HG03097 (cell line): ENCODE data around the gene CBLC.

Experiments
- ATAC-seq: cut with Tn5 transposase; IDR thresholded peaks from one replicate; pipeline ENCODE4 v1.9.1; 2021; ENCODE audit not compliant: unreplicated experiment, low FRiP score

The CBLC gene, protein sequence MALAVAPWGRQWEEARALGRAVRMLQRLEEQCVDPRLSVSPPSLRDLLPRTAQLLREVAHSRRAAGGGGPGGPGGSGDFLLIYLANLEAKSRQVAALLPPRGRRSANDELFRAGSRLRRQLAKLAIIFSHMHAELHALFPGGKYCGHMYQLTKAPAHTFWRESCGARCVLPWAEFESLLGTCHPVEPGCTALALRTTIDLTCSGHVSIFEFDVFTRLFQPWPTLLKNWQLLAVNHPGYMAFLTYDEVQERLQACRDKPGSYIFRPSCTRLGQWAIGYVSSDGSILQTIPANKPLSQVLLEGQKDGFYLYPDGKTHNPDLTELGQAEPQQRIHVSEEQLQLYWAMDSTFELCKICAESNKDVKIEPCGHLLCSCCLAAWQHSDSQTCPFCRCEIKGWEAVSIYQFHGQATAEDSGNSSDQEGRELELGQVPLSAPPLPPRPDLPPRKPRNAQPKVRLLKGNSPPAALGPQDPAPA

DNA sequence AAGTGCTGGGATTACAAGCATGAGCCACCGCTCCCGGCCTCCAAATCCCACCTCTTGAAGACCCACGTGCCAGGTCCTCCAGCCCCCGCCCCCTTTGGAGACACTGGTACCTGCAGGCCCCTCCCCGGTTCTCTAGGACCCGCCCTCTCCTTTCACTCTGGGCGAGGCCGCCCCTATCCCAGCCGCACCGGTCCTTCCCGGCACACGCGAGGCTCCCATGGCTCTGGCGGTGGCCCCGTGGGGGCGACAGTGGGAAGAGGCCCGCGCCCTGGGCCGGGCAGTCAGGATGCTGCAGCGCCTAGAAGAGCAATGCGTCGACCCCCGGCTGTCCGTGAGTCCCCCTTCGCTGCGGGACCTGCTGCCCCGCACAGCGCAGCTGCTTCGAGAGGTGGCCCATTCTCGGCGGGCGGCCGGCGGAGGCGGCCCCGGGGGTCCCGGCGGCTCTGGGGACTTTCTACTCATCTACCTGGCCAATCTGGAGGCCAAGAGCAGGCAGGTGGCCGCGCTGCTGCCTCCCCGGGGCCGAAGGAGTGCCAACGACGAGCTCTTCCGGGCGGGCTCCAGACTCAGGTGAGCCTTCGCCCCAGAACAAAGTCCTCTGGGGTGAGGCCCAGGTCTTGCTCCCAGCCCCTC is at the start of gene CBLC:
Gene CBLC, plus strand, starts transcription at position 176 of the 633 bp plus-strand sequence. Its CDS starts 42 bp downstream, at position 218.
- ATAC-seq = no peak

DNA sequence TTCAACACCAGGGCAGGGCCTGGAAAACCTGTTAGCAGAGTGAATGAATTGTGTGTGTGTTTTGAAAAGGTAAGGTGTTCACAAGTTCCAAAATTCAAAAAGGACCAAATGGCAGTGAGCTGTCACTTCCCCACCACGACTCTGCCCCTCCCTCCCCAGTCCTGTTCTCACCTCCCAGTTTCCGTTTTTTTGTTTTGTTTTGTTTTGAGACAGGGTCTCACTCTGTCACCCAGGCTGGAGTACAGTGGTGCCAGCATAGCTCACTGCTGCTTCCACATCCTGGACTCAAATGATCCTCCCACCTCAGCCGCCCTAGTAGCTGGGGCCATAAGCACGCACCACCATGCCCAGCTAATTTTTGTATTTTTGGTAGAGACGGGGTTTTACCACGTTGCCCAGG is 49.5 kb upstream of the CBLC start:
- no peak for ATAC-seq

DNA sequence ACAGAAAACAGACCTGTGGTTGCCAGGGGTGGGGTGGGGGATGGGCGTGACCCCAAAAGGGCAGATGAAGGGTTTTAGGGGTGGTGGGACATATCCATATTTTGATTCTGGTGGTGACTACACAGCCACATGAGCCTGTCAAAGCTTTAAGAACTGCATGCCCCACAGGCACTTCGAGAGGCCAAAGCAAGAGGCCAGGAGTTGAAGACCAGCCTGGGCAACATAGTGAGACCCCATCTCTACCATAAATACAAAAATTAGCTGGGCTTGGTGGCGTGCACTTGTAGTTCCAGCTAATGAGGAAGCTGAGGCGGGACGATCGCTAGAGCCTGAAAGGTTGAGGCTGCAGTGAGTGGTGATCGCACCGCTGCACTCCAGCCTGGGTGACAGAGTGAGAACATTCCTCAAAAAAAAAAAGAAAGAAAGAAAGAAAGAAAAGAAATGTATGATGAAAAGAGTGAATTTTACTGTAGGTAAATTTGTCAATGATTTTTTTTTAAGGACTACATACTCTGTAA is 48.1 kb upstream of the CBLC start:
- no peak for ATAC-seq

DNA sequence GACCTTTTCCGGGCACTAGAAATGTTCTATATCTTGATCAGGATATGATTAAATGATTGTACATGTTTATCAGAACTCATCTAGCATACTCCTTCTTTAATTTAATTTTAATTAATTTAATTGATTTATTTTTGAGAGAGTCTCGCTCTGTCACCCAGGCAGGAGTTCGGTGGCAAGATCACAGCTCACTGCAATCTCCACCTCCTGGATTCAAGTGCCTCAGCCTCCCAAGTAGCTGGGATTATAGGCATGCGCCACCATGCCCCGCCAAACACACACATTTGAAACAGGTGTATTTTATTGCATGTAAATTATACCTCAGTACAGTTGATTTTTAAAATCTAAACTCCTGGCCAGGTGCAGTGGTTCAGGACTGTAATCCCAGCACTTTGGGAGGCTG is 46.6 kb upstream of the CBLC start:
- no peak for ATAC-seq

DNA sequence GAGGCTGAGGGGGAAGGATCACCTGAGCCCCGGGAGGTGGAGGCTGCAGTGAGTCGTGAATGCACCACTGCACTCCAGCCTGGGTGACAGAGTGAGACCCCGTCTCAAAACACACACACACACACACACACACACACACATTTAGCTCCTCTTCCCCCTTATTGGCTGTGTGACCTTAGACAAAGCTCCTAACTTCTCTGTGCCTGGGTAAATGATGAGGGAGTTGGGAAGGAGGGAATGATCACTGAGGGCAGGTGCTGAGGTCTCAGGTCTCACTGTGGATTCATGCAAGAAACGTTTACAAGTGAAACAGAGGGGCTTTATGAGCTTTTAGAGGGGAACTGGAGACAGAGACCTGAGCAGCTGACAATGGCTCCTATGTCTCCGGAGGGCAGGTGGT is 46.1 kb upstream of the CBLC start:
- no peak for ATAC-seq

DNA sequence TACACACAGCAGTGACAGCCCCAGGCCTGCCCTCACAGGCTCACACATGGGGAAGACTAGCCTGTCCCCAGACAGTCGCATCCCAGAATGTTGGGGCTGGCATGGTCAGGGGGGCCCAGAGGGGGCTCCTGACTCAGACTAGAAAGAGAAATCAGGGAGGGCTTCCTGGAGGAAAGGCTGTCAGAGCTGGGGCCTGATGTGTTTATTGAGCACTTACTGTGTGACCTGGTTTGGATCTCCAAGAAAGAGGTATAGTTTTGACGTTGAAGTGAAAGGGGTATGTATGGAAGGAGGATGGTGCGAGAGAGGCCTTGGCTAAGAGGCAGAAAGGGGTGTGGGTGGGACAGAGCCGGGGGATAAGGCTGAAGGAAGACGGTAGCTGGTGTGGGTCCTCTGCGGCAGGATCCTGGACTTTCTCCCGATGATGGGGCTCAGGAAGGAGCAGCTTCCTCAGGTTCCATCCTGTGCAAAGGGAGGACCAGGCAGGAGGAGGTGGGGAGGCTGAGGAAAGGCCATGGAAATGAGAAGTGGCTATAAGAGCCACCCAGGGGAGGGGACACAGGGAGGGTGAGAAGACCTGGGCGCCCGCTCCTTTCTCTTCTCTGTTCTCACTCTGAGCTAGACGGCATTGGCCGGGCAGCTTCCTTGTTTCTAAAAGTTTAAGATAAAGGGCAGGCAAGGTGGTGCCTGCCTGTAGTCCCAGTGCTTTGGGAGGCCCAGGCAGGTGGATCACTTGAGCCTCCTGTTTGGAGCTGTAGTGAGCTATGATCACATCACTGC is 45.3 kb upstream of the CBLC start:
- ATAC-seq = no peak

DNA sequence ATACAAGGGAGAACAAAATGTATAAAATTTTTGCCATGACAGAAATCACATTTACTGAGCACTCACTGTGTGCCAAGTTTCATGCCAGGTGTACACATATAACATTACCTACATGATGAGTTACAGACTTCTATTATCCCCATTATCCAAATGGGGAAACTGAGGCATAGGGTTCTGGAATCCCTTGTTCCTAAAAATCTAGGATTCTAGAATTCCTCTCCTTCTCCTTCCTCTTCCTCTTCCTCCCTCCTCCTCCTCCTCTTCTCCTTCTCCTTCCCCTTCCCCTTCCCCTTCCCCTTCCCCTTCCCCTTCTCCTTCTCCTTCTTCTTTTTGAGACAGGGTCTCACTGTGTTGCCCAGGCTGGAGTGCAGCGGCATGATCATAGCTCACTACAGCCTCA is 43.3 kb upstream of the CBLC start:
- ATAC-seq = no peak

DNA sequence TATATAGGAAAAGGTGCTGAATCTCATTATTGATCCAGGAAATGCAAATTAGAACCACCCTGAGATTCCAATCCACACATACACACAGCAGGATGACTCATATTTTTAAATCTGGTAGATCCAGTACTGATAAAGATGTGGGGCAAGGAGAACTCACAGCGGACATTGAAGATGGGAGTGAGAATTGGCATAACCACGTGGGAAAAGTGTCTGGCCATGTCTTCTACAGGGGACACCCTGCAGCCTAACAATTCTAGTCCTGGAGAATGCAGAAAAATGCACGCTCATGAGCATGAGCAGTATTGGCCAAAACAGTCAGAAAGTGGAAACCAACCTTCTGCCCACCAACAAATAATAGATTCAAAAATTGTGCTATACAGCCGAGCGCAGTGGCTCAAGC is 42.7 kb upstream of the CBLC start:
- ATAC-seq = no peak

DNA sequence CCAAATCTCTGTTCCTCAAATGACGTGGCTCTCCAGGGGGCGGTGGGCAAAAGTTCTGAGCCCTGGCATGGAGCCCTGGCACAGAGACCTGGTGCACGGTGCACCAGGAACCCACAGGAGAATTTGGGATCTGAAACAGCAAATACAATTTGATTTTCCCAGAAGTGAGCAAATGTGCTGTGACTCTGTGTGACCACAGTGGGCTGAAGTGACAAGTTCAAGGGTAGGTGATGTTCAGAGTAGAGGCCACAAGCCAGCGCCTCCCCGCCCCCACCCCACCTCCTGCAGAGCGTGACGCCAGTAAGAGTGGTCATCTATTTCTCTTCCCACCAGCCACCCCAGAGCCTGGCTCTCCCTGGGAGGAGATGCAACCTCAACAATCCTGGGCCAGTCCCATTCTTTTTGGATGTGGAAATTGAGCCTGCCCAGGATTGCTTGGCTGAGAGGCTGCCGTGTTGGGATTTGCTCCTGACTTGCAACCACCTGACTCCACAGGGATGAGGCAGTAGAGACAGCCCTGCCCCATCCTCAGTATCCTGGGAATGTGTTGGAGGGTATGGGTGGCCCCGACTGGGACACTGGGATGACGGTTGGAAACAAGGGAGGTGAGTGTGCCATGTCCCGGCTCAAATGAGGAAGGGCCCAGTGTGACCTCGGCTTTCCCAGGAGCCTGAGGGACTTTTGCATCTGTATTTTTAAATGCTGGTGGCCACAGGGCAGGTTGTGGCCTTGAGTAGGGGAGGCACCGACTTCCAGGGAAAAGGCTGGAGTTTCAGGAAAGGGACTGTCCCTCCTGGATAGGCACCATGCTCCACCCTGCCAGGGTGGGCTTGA is 40.2 kb upstream of the CBLC start:
- ATAC-seq = no peak

DNA sequence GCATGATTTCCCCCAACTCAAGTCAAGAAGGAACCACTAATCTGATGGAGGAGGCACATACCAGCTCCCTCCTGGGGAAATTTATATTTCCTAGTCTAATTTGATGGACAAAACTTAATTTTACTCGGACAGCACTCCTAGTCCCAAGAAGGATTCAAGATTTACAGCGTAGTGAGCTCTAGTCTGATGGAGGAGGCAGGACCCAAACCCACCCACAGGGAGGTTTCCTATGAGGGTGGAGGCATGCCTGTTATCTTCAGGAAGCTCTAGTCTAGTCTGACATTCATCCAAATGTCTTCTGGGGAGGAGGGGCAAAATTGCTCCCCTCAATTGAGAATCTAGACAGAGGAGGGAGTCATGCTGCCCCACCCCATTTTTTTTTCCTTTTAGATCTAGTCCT is 39.6 kb upstream of the CBLC start:
- no peak for ATAC-seq

DNA sequence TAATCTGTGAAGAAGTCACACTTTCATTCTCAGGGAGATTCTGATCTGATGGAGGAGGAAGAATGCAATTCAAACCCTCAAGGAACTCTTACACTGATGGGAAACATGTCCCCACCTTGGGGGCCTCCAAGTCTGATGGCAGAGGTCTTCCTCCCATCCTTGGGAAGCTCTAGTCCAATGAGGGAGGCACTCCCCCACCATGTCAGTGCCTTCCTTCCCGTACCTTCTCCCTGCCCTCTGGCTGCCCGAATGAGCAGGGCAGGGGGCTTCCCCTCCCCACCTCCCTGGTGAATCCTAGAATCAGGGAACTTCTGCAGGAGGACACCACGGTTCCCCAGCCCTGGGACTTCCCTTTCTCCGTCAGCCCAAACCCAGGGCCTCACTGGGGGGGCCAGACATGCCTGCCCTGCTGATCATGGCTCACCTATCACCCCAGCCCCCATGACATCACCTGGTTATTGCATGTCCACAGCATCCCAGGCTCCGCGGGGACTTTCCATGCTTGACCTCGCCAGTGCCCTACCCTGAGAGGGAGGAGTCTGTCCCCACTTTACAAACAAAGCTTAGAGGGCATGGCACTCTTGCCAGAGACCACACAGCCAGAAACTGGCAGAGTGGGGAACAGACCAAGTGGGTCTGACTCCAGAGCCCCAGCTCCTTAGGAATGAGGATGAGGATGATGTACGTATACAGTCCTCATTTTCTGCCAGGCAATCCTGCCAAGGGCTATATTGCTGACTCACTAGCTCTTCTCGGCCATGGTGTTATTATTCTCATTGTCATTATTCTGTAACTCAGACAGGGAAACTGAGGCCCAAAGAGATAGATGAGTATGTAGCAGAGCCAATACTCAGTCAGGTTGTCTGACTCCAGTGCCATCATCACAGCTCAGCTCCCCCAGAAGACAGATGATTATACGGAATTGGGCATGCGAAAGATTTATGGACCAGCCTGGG is 38.8 kb upstream of the CBLC start:
- no peak for ATAC-seq

DNA sequence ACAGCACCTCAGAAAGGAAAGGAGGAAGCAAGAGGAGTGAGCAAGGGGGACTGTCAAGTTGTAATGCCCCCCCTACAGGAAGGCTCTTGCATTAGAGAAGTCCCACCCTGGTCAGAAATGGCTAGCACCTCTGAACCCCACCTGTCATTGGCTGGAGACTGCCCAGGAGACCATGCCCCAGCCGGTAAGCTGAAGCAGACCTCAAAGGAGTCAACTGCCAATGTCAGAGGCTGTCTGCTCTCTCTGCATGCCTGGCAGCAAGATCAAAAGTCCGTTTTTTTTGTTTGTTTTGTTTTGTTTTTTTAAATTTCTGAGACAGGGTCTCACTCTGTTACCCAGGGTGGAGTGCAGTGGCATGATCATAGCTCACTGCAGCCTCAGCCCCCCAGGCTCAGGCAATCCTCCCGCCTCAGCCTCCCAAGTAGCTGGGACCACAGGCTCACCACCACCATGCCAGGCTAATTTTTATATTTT is 37.3 kb upstream of the CBLC start:
- ATAC-seq = no peak

DNA sequence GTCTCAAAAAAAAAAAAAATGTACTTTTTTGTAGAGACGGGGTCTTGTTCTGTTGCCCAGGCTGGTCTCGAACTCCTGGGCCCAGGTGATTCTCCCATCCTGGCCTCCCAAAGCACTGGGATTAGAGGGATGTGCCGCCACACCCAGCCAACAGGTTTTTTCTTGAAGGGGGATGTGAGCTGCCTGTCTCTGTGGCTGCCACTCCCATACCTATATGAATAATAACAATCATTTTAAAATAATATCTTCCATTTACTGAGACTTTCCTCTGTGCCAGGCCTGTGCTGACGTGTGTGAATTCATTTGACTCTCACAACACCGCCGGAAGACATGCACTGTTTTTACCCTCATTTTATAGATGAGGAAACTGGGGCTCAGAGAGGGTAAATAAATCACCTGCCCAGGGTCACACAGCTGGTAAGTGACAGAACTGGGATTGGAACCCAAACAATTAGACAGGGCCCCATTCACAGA is 36.4 kb upstream of the CBLC start:
- no peak for ATAC-seq

DNA sequence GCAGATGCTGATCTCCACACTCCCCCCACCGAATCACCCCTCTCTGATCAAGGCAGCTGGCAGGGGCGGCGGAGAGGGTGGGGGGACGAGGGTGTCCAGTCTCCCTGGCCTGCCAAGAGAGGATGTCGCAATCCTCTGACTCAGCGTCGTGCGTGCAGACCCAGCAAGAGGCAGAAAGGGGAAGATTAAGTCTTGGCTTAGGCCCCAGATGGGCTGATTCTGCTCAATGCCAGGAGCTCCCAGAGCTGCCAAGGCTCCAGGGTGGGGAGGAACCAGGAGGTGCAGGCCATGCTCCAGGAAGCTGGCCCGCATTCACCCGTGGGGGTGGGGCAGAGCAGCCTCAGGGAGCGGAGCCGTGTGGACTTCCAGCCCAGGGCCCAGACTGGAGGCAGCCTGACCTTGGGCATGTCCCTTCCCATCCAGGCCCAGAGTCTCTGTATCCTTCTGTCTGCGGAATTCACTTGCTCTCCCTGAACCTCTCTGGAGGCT is 35.8 kb upstream of the CBLC start:
- ATAC-seq = no peak

DNA sequence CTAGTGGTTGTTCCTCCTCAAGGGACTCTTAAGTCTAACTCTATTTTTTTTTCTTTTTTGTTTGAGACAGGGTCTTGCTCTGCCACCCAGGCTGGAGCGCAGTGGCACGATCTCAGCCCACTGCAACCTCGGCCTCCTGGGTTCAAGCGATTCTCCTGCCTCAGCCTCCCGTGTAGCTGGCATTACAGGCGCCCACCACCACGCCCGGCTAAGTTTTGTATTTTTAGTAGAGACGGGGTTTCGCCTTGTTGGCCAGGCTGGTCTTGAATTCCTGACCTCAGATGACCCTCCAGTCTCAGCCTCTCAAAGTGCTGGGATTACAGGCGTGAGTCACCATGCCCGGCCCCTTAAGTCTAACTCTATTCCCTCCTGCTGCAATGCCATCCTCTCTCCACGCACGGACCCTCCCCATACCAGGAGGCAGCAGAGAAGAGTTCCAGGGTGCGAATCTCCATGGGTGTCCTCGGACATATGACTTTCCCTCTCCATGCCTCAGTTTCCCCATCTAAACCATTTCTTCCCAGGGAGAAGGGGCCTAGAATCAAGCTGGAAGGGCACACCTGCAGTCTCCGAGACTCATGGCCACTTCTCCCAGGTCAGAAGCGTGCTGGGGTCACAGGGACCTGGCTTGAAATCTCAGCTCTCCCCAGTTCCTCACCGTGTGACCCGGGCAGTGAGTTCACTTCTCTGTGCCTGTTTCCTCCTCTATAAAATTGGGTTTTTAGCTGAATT is 35.2 kb upstream of the CBLC start:
- no peak for ATAC-seq

DNA sequence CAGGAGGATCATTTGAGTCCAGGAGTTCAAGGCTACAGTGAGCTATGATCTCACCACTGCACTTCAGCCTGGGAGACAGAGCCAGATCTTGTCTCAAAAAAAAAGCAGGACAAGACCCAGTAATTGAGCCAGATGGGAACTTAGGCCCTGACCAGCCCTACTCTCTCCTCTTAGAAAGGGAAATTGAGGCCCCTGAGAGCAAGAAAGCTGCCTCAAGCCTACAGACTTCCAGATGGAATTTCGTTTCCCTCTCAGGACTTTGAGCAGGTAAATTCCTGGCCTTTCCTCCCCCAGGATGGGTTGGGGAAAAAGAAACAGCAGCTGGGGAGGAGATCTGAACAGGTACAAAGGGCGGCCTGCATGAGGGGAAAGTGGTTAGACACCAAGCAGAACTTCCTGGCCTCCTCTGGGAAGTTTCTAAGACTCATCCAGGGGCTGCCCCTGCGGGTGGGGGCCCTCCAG is 32.8 kb upstream of the CBLC start:
- ATAC-seq = no peak

DNA sequence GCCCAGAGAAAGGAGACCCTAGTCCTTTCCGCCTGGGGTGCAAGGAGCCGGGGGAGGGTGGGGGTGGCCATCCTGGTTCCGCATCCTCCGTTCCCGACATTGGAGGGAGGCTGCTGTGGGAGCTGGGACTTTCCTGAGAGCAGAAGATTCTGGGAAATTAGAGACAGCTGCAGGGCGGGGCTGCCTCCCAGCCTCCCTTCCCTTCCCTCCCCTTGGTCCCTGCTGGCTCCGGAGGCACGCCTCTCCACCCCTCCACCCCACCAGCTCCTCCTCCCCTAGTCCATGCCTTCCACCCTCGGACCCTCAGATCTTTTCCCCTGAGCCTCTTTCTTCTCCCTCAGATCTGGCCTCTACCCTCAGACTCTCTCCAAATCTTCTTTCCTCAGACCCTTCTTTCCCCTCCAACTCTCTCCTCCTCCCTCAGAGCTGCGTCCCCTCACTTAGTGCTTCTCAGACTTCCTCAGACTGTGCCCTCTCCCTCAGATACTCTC is 32.3 kb upstream of the CBLC start:
- ATAC-seq = no peak
